Suprapubic skin (tissue), 4 donors: ENCODE results near the gene TADA1. TPM values are rescaled to one million over a fixed set of nuclear protein-coding genes. Genes with fewer than 3 reads are reported as not detected.

ENCODE experiments used
- DNase-seq, 2 donors: peaks; one replicate each; pipeline ENCODE4 v3.0.0-alpha.2; 2019; ENCODE audit warnings: low spot score in 2 of 2
- H3K27ac ChIP-seq: fragments of 200-600 bp; sonication (generic); one replicate; pipeline ENCODE4 v1.5.1; 2019
- H3K27me3 ChIP-seq: fragments of 200-600 bp; sonication (generic); one replicate; pipeline ENCODE4 v1.5.1; 2019
- H3K36me3 ChIP-seq: fragments of 200-600 bp; sonication (generic); one replicate; pipeline ENCODE4 v1.5.1; 2019
- H3K4me1 ChIP-seq: fragments of 200-600 bp; sonication (generic); one replicate; pipeline ENCODE4 v1.5.1; 2019
- H3K4me3 ChIP-seq: fragments of 200-600 bp; sonication (generic); one replicate; pipeline ENCODE4 v1.5.1; 2019; ENCODE audit warnings: mild to moderate bottlenecking
- H3K9me3 ChIP-seq: fragments of 200-600 bp; sonication (generic); one replicate; pipeline ENCODE4 v1.5.1; 2019
- EP300 ChIP-seq: sonication (generic); formaldehyde crosslinking; IDR thresholded peaks from one replicate; pipeline ENCODE4 v1.6.1; 2017; ENCODE audit warnings: antibody characterized with exemption
- POLR2A ChIP-seq, 2 donors: fragments of 450-650 bp; IDR thresholded peaks; one replicate each; pipeline ENCODE4 v1.6.1; 2017; ENCODE audit warnings: antibody characterized with exemption in 2 of 2, mild to moderate bottlenecking in 2 of 2, moderate library complexity in 2 of 2
- POLR2AphosphoS5 ChIP-seq, 3 donors: sonication (generic); formaldehyde crosslinking; IDR thresholded peaks; one replicate each; pipeline ENCODE4 v1.6.1; 2017; ENCODE audit warnings: antibody characterized with exemption in 3 of 3
- WGBS: methylation state at CpG from one replicate; pipeline ENCODE4 v1.1.5; 2018; 5-methylcytosine and 5-hydroxymethylcytosine counted together
- total RNA-seq, 4 donors: library from RNA; depleted of rRNA; stranded (reverse); fragments of >200 nt; gene quantifications; one replicate each; pipeline ENCODE4 v1.1.0, GENCODE V29; 2016
- TF ChIP-seq, protein P1 (sequence below), 2 donors: fragments of 200-600 bp in 1 of 2; fragments of 450-650 bp in 1 of 2; sonication (generic) in 1 of 2; IDR thresholded peaks; one replicate each; pipeline ENCODE4 v1.5.1; 2016 to 2019; ENCODE audit warnings: antibody characterized with exemption in 2 of 2, mild to moderate bottlenecking in 1 of 2, moderate library complexity in 1 of 2

The TADA1 gene
- total RNA-seq, 4 donors from 2014 or later: 11.3 to 14.3 (median 13.0) TPM

DNA sequence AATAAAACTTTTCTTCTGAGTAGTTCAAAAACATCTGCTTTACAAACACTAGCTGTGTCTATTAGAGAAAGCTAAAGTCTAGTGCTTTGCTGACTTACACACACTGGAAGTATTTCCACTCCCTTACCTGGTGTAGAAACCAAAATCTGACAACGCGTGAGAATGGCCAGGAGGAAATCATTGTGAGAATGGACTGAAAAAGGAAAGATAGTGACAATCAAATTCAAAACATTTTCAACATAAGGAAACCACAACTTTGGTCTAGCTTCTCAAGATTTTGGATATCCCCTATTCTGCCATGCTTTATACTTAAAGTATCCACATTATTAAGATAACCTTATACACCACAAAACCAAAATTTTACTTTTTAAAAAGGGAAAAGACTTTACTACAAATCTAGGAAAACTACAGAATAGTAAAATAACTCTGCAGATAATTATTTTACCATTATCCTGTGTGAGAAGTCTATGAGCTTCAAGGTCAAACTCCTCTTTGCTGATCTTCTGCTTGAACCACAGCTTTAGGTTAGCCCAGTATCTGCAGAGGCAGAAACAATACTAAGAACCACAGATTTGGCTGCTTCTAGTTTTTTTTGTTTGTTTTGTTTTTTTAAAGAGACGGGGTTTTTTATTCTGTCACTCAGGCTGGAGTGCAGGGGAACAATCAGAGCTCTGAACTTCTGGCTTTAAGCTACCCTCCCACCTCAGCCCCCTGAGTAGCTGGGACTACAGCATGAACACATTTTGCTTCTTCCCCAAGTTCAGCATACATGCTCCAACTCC is 6.6 kb downstream of the TADA1 start:
- WGBS: 79% methylated on average over 3 of the region's 3 CpGs

DNA sequence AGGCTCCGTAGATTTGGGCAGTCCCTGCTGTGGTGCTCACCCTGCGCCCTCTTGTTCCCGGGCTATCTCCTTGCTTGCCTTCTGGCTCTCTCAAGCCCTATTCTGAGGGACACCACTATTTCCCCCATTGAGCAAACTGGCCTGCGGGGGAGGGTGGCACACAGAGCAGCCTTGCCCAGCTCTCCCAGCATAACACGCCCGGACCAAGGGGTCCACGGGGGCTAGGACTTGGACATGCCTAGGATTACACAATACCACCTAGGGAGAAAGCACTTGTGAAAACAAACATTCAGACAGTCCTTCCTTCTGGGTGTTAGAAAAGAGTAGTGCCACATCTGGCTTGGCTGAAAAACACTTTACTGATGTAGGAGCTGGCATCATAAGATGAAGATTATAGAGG is 7.4 kb downstream of the TADA1 start:
- Histone ChIP-seq H3K27ac (no peak overlapping the region), H3K9me3 (no peaks in the 10 kb centered on the region), H3K4me1 (peaks cover 4% of the 10 kb centered on the region), H3K36me3 (peaks cover 25% of the 10 kb centered on the region), H3K27me3 (no peaks in the 10 kb centered on the region), H3K4me3 (no peak overlapping the region)
- no peak for DNase-seq
- WGBS: 83% methylated on average over 7 of the region's 7 CpGs
- TF ChIP-seq EP300 (no peak), POLR2AphosphoS5 (IDR thresholded peaks at IDR 0.05) (no peak), POLR2A (IDR thresholded peaks at IDR 0.05) (no peak)
- TF ChIP-seq, protein P1, sequence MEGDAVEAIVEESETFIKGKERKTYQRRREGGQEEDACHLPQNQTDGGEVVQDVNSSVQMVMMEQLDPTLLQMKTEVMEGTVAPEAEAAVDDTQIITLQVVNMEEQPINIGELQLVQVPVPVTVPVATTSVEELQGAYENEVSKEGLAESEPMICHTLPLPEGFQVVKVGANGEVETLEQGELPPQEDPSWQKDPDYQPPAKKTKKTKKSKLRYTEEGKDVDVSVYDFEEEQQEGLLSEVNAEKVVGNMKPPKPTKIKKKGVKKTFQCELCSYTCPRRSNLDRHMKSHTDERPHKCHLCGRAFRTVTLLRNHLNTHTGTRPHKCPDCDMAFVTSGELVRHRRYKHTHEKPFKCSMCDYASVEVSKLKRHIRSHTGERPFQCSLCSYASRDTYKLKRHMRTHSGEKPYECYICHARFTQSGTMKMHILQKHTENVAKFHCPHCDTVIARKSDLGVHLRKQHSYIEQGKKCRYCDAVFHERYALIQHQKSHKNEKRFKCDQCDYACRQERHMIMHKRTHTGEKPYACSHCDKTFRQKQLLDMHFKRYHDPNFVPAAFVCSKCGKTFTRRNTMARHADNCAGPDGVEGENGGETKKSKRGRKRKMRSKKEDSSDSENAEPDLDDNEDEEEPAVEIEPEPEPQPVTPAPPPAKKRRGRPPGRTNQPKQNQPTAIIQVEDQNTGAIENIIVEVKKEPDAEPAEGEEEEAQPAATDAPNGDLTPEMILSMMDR (IDR thresholded peaks at IDR 0.05): no peak

More for the DNA sequence above, 6.6 kb downstream of the TADA1 start:
- peaks cover 13% of the 10 kb centered on the region for H3K4me1 ChIP-seq
- H3K27me3 ChIP-seq: no peaks in the 10 kb centered on the region
- no peak overlapping the region for H3K4me3 ChIP-seq
- no peak overlapping the region for H3K27ac ChIP-seq
- no peaks in the 10 kb centered on the region for H3K9me3 ChIP-seq
- no peak for DNase-seq
- H3K36me3 ChIP-seq: peaks cover 20% of the 10 kb centered on the region
- no peak for TF ChIP-seq POLR2A (IDR thresholded peaks at IDR 0.05)
- TF ChIP-seq EP300: no peak
- no peak for TF ChIP-seq POLR2AphosphoS5 (IDR thresholded peaks at IDR 0.05)
- TF ChIP-seq, protein P1 (IDR thresholded peaks at IDR 0.05): no peak

DNA sequence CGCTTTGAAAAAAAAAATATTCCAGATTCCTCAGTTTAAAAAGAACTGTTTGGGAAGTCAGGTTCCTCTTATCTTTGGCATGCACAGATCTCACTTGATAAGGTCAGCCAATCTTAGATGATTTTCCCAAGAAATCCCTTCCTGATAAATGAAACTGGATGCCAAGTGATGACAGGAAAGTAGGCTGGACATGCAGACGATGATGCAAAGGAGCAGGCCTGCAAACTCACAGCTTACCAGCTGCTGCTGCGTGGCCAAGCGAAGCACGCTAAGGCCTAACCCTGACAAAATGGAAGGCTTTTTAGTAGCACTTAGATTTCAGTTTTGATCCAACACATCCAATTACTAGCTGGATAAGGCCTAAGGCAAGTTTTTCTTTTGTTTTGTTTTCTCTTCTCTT is 10.1 kb downstream of the TADA1 start:
- no peak overlapping the region for H3K4me3 ChIP-seq
- TF ChIP-seq, protein P1 (IDR thresholded peaks at IDR 0.05): no peak
- TF ChIP-seq EP300 (no peak), POLR2AphosphoS5 (IDR thresholded peaks at IDR 0.05) (no peak), POLR2A (IDR thresholded peaks at IDR 0.05) (no peak)
- no peaks in the 10 kb centered on the region for H3K9me3 ChIP-seq
- WGBS: 79% methylated on average over 5 of the region's 5 CpGs
- DNase-seq: no peak
- H3K4me1 ChIP-seq: no peaks in the 10 kb centered on the region
- no peaks in the 10 kb centered on the region for H3K27me3 ChIP-seq
- peaks cover 52% of the 10 kb centered on the region for H3K36me3 ChIP-seq
- no peak overlapping the region for H3K27ac ChIP-seq

DNA sequence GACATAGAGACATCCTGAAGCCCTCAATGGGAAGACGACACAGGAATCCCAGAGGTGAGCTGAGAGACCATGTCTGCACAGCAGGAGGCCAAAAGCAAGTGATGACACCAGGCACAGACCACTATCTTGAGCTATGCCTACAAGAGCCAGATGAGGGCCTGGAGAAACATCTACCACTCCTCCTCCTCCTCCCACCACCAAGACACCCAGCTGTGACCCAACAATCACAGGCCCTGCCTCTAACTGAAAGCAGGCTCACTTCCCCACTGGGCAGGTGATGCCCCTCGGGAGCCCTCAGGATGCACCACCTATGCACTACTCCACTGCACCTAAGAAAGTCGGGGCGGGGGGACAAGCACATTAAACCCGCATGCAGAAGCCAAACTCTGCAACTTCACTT is 16.5 kb downstream of the TADA1 start:
- DNase-seq: no peak
- no peaks in the 10 kb centered on the region for H3K27me3 ChIP-seq
- H3K4me3 ChIP-seq: no peak overlapping the region
- no peak for TF ChIP-seq POLR2AphosphoS5 (IDR thresholded peaks at IDR 0.05)
- TF ChIP-seq, protein P1 (IDR thresholded peaks at IDR 0.05): no peak
- no peak for TF ChIP-seq EP300
- no peak for TF ChIP-seq POLR2A (IDR thresholded peaks at IDR 0.05)
- 91% methylated on average over 4 of the region's 5 CpGs for WGBS
- H3K9me3 ChIP-seq: no peaks in the 10 kb centered on the region
- peaks cover 83% of the 10 kb centered on the region for H3K36me3 ChIP-seq
- H3K27ac ChIP-seq: no peak overlapping the region
- H3K4me1 ChIP-seq: no peaks in the 10 kb centered on the region

DNA sequence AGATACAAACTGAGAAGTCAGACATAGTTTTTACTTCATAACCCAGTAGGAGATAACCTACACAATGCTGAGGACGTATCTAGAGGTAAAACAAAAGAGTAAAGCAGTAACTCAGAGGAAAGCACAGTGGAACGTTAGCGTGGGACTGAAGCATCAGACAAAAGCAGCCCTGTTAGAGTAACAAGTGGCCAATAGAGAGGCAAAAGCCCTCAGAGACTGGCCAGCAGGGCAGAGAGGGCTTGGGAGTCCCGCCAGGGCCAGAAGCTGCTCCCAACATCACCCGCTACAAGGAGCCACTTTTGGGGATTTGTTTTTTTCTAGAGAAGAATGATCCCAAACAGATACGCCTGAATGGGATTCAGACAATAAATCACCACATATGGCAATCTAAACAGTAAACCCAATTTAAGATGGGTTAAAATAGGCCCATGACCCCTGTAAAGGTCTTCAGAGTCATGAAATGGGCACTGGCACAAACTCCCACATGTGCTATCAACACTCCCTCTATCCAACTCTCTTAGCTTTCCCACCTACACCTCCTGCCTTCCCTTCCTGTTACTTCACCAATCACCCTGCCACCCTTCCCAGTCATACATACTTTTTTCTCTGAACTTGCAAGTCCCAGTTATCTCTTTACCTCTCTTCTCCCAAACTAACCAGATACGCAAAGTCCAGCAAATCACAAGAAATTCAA is 17.2 kb downstream of the TADA1 start:
- H3K36me3 ChIP-seq: peaks cover 83% of the 10 kb centered on the region
- no peak for DNase-seq
- no peak for TF ChIP-seq EP300
- no peak for TF ChIP-seq POLR2A (IDR thresholded peaks at IDR 0.05)
- TF ChIP-seq POLR2AphosphoS5 (IDR thresholded peaks at IDR 0.05): no peak
- no peaks in the 10 kb centered on the region for H3K27me3 ChIP-seq
- no peak overlapping the region for H3K27ac ChIP-seq
- no peaks in the 10 kb centered on the region for H3K9me3 ChIP-seq
- 73% methylated on average over 7 of the region's 7 CpGs for WGBS
- H3K4me3 ChIP-seq: no peak overlapping the region
- H3K4me1 ChIP-seq: no peaks in the 10 kb centered on the region
